GM21576 (cell line): ENCODE measurements around the gene OAS1.
"Not testable (repeated sequence)": the region's sequence is repeated elsewhere in the genome, so short reads cannot be mapped to it uniquely, and the experiment has no call there.

Source experiments
- ATAC-seq: cut with Tn5 transposase; IDR thresholded peaks from one replicate; pipeline ENCODE4 v1.9.1; 2021; ENCODE audit warnings: mild to moderate bottlenecking, moderate library complexity; ENCODE audit not compliant: unreplicated experiment

Gene OAS1

GRCh38 chr12:112933129-112933505, 26.4 kb downstream of the OAS1 start:
- ATAC-seq = no peak

GRCh38 chr12:112936264-112936663, 29.5 kb downstream of the OAS1 start:
- no peak for ATAC-seq

GRCh38 chr12:112936927-112937326, 30.2 kb downstream of the OAS1 start:
- ATAC-seq = no peak

- no peak for ATAC-seq
Measured at GRCh38 chr12:112937741-112938719, 31.3 kb downstream of the OAS1 start, which contains the start of gene OAS3. Gene OAS3 (plus strand): TSS chr12:112938474. CDS start chr12:112938531, 57 bp downstream.

- ATAC-seq = no peak
Measured at GRCh38 chr12:112938751-112939150, 32.0 kb downstream of the OAS1 start.

- ATAC-seq = peak; percentile 64
Measured at GRCh38 chr12:112939761-112940381, 33.1 kb downstream of the OAS1 start.

GRCh38 chr12:112941528-112942335, 35.0 kb downstream of the OAS1 start:
- no peak for ATAC-seq

GRCh38 chr12:112942572-112942971, 35.8 kb downstream of the OAS1 start:
- no peak for ATAC-seq

- ATAC-seq = no peak
Measured at GRCh38 chr12:112944024-112944690, 37.4 kb downstream of the OAS1 start.

GRCh38 chr12:112945515-112945914, 38.8 kb downstream of the OAS1 start:
- no peak for ATAC-seq

GRCh38 chr12:112946236-112947000, 39.7 kb downstream of the OAS1 start:
- ATAC-seq = no peak

- ATAC-seq = no peak
Measured at GRCh38 chr12:112947314-112947713, 40.6 kb downstream of the OAS1 start.

- ATAC-seq = no peak
Measured at GRCh38 chr12:112947761-112948160, 41.0 kb downstream of the OAS1 start.

GRCh38 chr12:112948806-112949205, 42.0 kb downstream of the OAS1 start:
- no peak for ATAC-seq

GRCh38 chr12:112950701-112951100, 43.9 kb downstream of the OAS1 start:
- ATAC-seq = no peak

- ATAC-seq = not testable (repeated sequence)
Measured at GRCh38 chr12:112957125-112957524, 50.4 kb downstream of the OAS1 start.

GRCh38 chr12:112961074-112961473, 54.3 kb downstream of the OAS1 start:
- ATAC-seq = no peak

- no peak for ATAC-seq
Measured at GRCh38 chr12:112961536-112961935, 54.8 kb downstream of the OAS1 start.

GRCh38 chr12:112962561-112962960, 55.8 kb downstream of the OAS1 start:
- ATAC-seq = no peak
